DOHH2 (cell line): Measurements from ENCODE around the gene GSKIP.

Experiments
- H3F3A ChIP-seq: fragments of 200-600 bp; sonication (generic), shearing (Covaris generic); 2 replicates; pipeline ENCODE4 v1.6.0; 2016; ENCODE audit warnings: antibody characterized with exemption, mild to moderate bottlenecking; ENCODE audit not compliant: control insufficient read depth, insufficient read depth
- H3K27ac ChIP-seq: fragments of 200-600 bp; sonication (generic); 2 replicates; pipeline ENCODE4 v1.5.1; 2014; ENCODE audit warnings: low read depth, mild to moderate bottlenecking, low read length, moderate library complexity
- H3K27me3 ChIP-seq: fragments of 200-600 bp; sonication (generic); 2 replicates; pipeline ENCODE4 v1.6.1; 2014; ENCODE audit warnings: mild to moderate bottlenecking, low read length, mixed read lengths; ENCODE audit not compliant: control insufficient read depth
- H3K36me3 ChIP-seq: fragments of 200-600 bp; sonication (generic); 2 replicates; pipeline ENCODE4 v1.6.1; 2014; ENCODE audit warnings: mild to moderate bottlenecking, low read length, moderate library complexity, mixed read lengths; ENCODE audit not compliant: control insufficient read depth
- H3K4me1 ChIP-seq: fragments of 200-600 bp; sonication (generic); 2 replicates; pipeline ENCODE4 v1.6.1; 2014; ENCODE audit warnings: mild to moderate bottlenecking, low read length, mixed read lengths; ENCODE audit not compliant: control insufficient read depth
- H3K4me2 ChIP-seq: fragments of 200-600 bp; sonication (generic); 2 replicates; pipeline ENCODE4 v1.6.0; 2014; ENCODE audit warnings: mild to moderate bottlenecking, low read length, moderate library complexity
- H3K4me3 ChIP-seq: fragments of 200-600 bp; sonication (generic); 2 replicates; pipeline ENCODE4 v1.5.1; 2014; ENCODE audit warnings: mild to moderate bottlenecking, low read length, mixed read lengths
- H3K79me2 ChIP-seq: fragments of 200-600 bp; sonication (generic); 2 replicates; pipeline ENCODE4 v1.6.1; 2014; ENCODE audit warnings: mild to moderate bottlenecking, low read length, mixed read lengths; ENCODE audit not compliant: control insufficient read depth
- H3K9me2 ChIP-seq: fragments of 200-600 bp; sonication (generic); replicated peaks from 2 replicates; pipeline ENCODE4 v1.6.1; 2014; ENCODE audit warnings: mild to moderate bottlenecking, low read length, mixed read lengths; ENCODE audit not compliant: control insufficient read depth
- H3K9me3 ChIP-seq: fragments of 200-600 bp; sonication (generic); 2 replicates; pipeline ENCODE4 v1.6.1; 2014; ENCODE audit warnings: antibody characterized with exemption, low read length, mixed read lengths; ENCODE audit not compliant: control insufficient read depth, insufficient read depth
- H4K20me1 ChIP-seq: fragments of 200-600 bp; sonication (generic); 2 replicates; pipeline ENCODE4 v1.6.0; 2014; ENCODE audit warnings: low read depth, mild to moderate bottlenecking, antibody characterized with exemption, low read length, moderate library complexity; ENCODE audit not compliant: control insufficient read depth, insufficient read depth
- CTCF ChIP-seq: fragments of 200-600 bp; sonication (generic); IDR thresholded peaks from one replicate; pipeline ENCODE4 v1.5.1; 2014; ENCODE audit warnings: antibody characterized with exemption, mild to moderate bottlenecking, low read depth, low read length; ENCODE audit not compliant: poor library complexity, severe bottlenecking
- EZH2phosphoT487 ChIP-seq: fragments of 200-600 bp; sonication (generic); IDR thresholded peaks from 2 replicates; pipeline ENCODE4 v1.6.1; 2017; ENCODE audit warnings: borderline replicate concordance, mild to moderate bottlenecking, antibody characterized with exemption, low read length, moderate library complexity, mixed read lengths

The GSKIP gene

GRCh38 chr14:96398921-96399320 lies 35.6 kb downstream of the GSKIP start:
- Histone ChIP-seq H3K9me3 (no peaks in the 10 kb centered on the region), H3K27ac (no peak overlapping the region), H3K4me3 (no peak overlapping the region)

GRCh38 chr14:96399405-96399804 lies 36.1 kb downstream of the GSKIP start:
- TF ChIP-seq CTCF: no peak
- TF ChIP-seq EZH2phosphoT487: no peak

More at GRCh38 chr14:96398921-96399320, 35.6 kb downstream of the GSKIP start:
- Histone ChIP-seq H3K79me2 (no peaks in the 10 kb centered on the region), H3K4me2 (no peak overlapping the region), H3K27me3 (no peaks in the 10 kb centered on the region), H3F3A (no peaks in the 10 kb centered on the region), H4K20me1 (no peaks in the 10 kb centered on the region), H3K4me1 (no peaks in the 10 kb centered on the region), H3K36me3 (no peaks in the 10 kb centered on the region), H3K9me2 (no peaks in the 10 kb centered on the region)
- no peak for TF ChIP-seq CTCF
- no peak for TF ChIP-seq EZH2phosphoT487

GRCh38 chr14:96400495-96400894 lies 37.2 kb downstream of the GSKIP start:
- no peak overlapping the region for H3K4me3 ChIP-seq
- H4K20me1 ChIP-seq: no peaks in the 10 kb centered on the region
- no peak overlapping the region for H3K4me2 ChIP-seq
- no peaks in the 10 kb centered on the region for H3K9me2 ChIP-seq
- H3K9me3 ChIP-seq: no peaks in the 10 kb centered on the region
- TF ChIP-seq EZH2phosphoT487 (no peak), CTCF (no peak)
- H3F3A ChIP-seq: no peaks in the 10 kb centered on the region
- H3K4me1 ChIP-seq: no peaks in the 10 kb centered on the region
- no peaks in the 10 kb centered on the region for H3K36me3 ChIP-seq
- no peaks in the 10 kb centered on the region for H3K79me2 ChIP-seq
- H3K27me3 ChIP-seq: 0 out of 2 replicates have a peak, but pooled peaks cover 4% of the 10 kb centered on the region
- H3K27ac ChIP-seq: no peak overlapping the region

More at GRCh38 chr14:96399405-96399804, 36.1 kb downstream of the GSKIP start:
- no peaks in the 10 kb centered on the region for H3K79me2 ChIP-seq
- no peak overlapping the region for H3K4me2 ChIP-seq
- H4K20me1 ChIP-seq: no peaks in the 10 kb centered on the region
- no peaks in the 10 kb centered on the region for H3K4me1 ChIP-seq
- no peaks in the 10 kb centered on the region for H3K9me2 ChIP-seq
- H3K27ac ChIP-seq: no peak overlapping the region
- H3K36me3 ChIP-seq: no peaks in the 10 kb centered on the region
- H3K4me3 ChIP-seq: no peak overlapping the region
- no peaks in the 10 kb centered on the region for H3F3A ChIP-seq
- H3K27me3 ChIP-seq: 0 out of 2 replicates have a peak, but pooled peaks cover under 1% of the 10 kb centered on the region
- H3K9me3 ChIP-seq: no peaks in the 10 kb centered on the region

GRCh38 chr14:96403409-96403808 lies 40.1 kb downstream of the GSKIP start:
- Histone ChIP-seq H3K27ac (no peak overlapping the region), H3K4me1 (no peaks in the 10 kb centered on the region), H3K4me3 (no peak overlapping the region), H3K9me3 (no peaks in the 10 kb centered on the region), H3K9me2 (no peaks in the 10 kb centered on the region), H4K20me1 (no peaks in the 10 kb centered on the region), H3K36me3 (no peaks in the 10 kb centered on the region), H3F3A (no peaks in the 10 kb centered on the region), H3K27me3 (0 out of 2 replicates have a peak, but pooled peaks cover 4% of the 10 kb centered on the region), H3K4me2 (no peak overlapping the region), H3K79me2 (no peaks in the 10 kb centered on the region)
- TF ChIP-seq EZH2phosphoT487 (no peak), CTCF (no peak)
